Measurements from ENCODE around the gene ALPK3. TPM values are rescaled to one million over a fixed set of nuclear protein-coding genes. Genes with fewer than 3 reads are reported as not detected.
A peak's percentile ranks its signal among the peaks of the same experiment; 100 is the strongest.

Gene ALPK3
- total RNA-seq, 1 experiment from 2014 or later, result 17.7 TPM

- peak; percentile 80 for TF ChIP-seq CTCF (conservative IDR thresholded peaks at IDR 0.05)
- Histone ChIP-seq H4K5ac (ENCODE audit: insufficient read length, low read depth, low read length) (no peak overlapping the region), H4K8ac (replicated peaks; ENCODE audit: insufficient read length, low read depth, low read length) (no peak overlapping the region), H4K20me1 (ENCODE audit: control insufficient read depth, insufficient read depth, insufficient read length) (no peaks in the 10 kb centered on the region), H3K79me1 (ENCODE audit: insufficient read depth, low read depth, low read length, poor library complexity, severe bottlenecking) (no peaks in the 10 kb centered on the region), H3K9ac (ENCODE audit: extremely low read depth, insufficient read length, low read length) (no peak overlapping the region), H2BK20ac (ENCODE audit: low read depth, low read length, poor library complexity, severe bottlenecking) (no peak overlapping the region), H2BK5ac (ENCODE audit: insufficient read length, low read length) (no peak overlapping the region), H3K27ac (ENCODE audit: insufficient read length, low read depth, low read length) (no peak overlapping the region), H3K9me3 (ENCODE audit: control insufficient read depth, low read depth, low read length) (no peaks in the 10 kb centered on the region), H2BK15ac (ENCODE audit: low read depth, low read length) (no peak overlapping the region), H4K91ac (ENCODE audit: insufficient read length, low read depth, low read length) (no peak overlapping the region), H2AK5ac (ENCODE audit: insufficient read length, low read length) (no peak overlapping the region), H3K14ac (ENCODE audit: insufficient read depth, low read length) (no peak overlapping the region), H2AFZ (ENCODE audit: low read length) (no peak overlapping the region), H3K23ac (ENCODE audit: insufficient read length, low read depth, low read length) (no peak overlapping the region), H3T11ph (ENCODE audit: low read length) (no peak overlapping the region), H3K4me1 (ENCODE audit: insufficient read depth, low read length) (no peaks in the 10 kb centered on the region), H3K23me2 (ENCODE audit: insufficient read length, low read depth, low read length, poor library complexity, severe bottlenecking) (no peaks in the 10 kb centered on the region), H3K79me2 (ENCODE audit: insufficient read depth, low read length) (peaks cover 2% of the 10 kb centered on the region; the same call in 1 of the 2 replicates), H3K18ac (ENCODE audit: insufficient read length, low read depth, low read length) (no peak overlapping the region), H3K4me2 (ENCODE audit: insufficient read depth, insufficient read length, low read length) (no peak overlapping the region), H2BK12ac (ENCODE audit: insufficient read length, low read depth, low read length) (no peak overlapping the region), H3K4ac (ENCODE audit: low read depth, low read length) (no peak overlapping the region), H3K27me3 (ENCODE audit: insufficient read depth, low read length) (no peaks in the 10 kb centered on the region), H3K56ac (ENCODE audit: insufficient read length, low read depth, low read length) (no peak overlapping the region), H2BK120ac (ENCODE audit: low read depth, low read length, poor library complexity, severe bottlenecking) (no peak overlapping the region)
- Mint-ChIP-seq H3K4me3 (no peak overlapping the region), H3K27ac (no peak overlapping the region), H3K36me3 (ENCODE audit: insufficient read depth in 1 of 3, low read depth in 3 of 3) (no peaks in the 10 kb centered on the region), H3K27me3 (ENCODE audit: low read depth) (peaks cover 6% of the 10 kb centered on the region), H3K4me1 (peaks cover 9 to 12% of the 10 kb centered on the region in 2 experiments), H3K9me3 (no peaks in the 10 kb centered on the region)
- peak; percentile 82 for DNase-seq
- no CpG with 5 or more reads among the region's 4 CpGs for WGBS (ENCODE audit: extremely low coverage, insufficient read length, low lambda C conversion rate)
Measured at GRCh38 chr15:84878504-84878903, 61.3 kb downstream of the ALPK3 start.

All from H9 (cell line).